T-helper 22 cell (primary cell): ENCODE data around the gene KCNJ16.

ENCODE experiments used
- DNase-seq: peaks from one replicate; pipeline ENCODE4 v3.0.0-alpha.2; 2020; ENCODE audit warnings: low read depth

KCNJ16 gene

DNA sequence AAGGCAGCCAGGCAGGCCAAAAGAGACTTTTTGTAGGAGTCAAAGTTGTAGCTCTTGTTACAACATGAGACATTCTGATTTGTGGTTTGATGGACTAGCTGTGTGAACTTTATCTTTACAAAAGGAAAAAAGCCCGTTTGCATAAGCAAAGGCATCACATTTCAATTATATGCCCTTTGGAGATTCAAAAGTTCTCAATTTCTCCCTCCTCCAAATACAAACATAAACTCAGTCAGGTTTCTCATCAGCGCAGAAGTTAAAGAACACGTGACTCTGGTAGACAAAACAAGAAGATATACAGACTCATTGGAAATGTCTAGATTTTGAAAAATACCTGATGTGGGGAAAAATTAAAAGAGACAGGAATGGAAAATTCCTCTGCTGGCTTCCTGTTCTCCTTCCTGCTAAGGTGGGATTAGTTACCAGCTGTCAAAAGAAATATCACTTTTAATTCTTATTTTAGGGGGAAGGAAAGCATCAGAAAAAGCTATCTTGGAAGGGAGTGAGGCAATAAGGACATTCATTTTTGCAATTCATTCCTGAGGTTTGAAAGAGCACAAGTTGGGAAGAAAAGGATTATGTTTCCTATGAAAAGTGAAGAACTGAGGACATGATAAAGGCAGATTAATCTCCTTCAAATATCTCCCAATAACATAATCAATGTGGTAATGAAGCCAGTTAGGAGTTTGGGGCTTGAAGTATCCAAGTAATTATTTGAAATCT, 4.6 kb upstream of the KCNJ16 start:
- no peak for DNase-seq

DNA sequence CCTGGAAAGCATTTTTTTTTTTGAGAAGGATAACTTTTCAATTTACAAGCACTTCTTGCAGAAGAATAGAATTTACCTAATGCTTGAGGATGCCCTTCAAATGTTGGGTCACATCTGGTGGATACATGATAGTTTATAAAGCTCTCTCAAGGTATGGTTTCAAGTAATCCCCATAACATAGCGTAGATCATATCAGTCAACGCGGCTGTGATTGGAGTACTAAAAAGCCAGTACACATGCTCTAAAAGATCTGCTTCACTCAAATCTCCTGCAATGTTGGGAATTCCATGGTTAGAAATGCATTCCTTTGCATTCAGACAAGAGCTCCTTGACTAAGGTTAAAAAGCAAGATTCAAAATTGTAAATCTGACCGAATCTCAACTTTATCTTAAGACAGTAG, 3.9 kb upstream of the KCNJ16 start:
- no peak for DNase-seq

DNA sequence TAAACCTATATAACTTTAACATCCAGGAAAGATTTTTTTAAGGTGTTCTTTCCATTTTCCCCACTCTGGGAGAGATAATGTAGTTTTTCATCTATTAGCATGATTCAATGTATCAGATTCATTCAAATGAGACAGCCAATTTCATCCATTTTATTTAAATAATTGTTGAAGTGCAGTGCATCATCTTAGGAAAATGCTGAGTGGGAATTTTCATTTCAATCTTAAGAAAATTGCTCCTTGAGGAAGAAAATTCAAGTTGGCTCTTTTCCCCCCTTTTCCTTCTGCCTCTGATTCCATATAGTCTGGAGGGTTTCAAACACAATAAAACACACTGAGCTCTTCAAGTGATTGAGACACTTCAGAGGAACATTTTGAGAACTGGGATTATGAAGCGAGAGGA, 3.4 kb upstream of the KCNJ16 start:
- no peak for DNase-seq

DNA sequence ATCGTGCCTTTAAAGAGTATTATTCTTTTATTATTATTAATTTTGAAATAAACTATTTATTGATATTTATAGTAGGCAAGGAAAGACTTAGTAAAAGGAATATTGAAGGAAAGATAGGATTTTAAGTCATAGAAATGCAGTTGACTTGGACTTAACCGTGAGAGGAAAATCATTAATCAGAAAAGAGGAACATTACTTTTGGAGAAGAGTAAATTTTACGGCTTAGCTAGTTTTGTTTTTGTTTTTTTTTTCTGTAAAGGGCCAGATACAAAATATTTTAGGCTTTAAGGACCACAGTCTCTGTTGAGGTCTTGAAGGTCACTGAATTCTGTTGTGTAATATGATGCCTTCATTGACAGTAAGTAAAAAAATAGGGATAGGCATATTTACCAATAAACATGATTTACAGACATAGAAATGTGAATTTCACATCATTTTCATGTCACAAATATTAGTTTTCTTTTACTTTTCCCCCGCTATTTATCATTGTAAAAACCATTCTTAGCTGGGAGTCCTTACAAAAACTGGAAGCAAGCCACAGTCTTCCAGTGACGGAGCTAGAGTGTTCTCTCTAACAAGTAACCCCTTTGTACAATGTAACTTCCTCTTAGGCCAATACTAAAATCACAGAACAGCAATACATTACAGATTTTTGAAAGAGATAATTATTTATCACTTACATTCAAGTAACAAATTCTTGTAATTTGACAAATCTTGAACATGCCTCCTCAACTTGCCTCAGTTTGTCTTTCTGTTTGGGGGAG, 2.3 kb upstream of the KCNJ16 start:
- DNase-seq: no peak

DNA sequence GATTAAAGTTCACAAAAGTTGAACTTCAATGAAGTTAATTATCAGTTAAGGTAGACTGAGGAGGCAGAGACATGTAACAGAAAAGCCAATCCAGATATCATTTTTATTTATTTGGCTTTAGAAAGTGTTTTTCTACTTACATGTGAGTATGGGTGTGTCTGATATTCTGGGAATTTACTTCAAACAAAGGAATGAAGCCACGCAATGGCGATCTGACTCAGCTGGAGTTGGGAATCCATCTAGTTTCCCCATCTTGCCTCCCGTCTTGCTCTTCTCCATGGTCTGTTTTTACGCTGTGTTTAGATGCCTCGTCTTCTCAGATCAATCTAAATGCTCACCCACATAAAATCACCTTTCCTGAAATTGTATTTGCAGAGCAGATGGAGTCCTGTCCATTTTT, 1.7 kb upstream of the KCNJ16 start:
- DNase-seq: no peak

DNA sequence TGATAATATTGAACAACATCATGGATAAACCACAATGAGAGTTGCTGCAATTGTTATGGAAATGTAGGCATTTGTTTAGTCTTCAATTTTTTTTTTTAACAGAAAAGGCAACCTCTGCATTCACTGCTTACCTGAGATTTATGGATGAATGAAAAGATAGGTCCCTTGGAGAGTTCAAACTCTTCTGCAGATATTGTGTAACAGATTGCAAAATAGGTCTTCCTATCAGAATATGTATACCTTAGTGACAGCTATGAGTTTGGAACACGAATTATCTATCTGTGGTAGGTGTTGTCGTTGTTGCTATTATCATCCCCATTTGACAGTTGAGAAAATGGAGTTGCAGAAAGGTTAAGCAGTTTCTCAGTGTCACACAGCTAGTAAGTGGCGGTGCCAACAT, 1.2 kb upstream of the KCNJ16 start:
- no peak for DNase-seq

DNA sequence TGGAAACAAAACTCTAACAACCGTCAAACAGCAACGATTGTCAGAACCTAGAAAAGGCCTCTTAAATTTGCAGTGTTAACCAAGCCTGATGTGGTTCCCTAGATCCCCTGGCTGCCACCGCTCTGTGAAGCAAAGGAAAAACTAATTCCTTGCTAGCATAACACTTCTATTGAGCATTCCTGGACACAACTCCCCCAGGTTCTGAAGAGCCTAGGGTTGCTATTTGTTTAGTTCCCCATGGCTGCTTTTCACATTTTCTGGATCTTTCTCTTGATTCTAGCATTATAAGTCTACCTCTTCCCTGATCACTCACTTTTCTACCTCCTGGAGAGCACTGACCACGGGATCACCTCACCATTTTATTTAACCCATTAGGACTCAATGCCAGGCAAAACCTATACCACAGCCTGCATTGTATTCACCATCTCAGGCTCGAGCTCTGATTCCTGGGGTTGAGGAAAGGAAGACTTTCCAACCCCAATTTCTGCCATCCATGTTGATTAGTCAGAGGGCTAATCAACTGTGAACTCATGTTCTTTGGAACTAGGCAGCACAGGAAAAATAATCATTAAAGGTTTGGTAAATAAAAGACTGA, 692 bp upstream of the KCNJ16 start:
- DNase-seq: no peak

DNA sequence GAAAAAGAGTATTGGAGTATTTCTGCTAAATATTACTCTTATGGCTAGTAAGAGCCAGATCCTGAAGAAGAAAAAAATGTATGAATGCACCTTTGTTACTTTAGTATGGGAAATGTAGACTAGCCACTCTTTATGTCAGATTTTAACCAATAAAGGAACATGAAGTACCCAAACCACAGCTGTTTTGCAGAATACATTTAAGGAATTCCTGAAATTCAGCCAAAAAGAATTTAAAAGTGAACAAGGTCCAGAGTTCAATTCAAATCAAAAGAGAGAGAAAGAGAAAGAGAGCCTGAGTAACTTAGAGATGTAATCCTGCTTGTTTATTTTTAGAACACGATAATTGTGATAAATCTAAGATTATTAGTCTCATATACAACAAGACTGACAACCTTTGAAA, 1.2 kb downstream of the KCNJ16 start:
- no peak for DNase-seq

- no peak for DNase-seq
These were observed 1.8 kb downstream of the KCNJ16 start for GRCh38 chr17:70076831-70077230.

DNA sequence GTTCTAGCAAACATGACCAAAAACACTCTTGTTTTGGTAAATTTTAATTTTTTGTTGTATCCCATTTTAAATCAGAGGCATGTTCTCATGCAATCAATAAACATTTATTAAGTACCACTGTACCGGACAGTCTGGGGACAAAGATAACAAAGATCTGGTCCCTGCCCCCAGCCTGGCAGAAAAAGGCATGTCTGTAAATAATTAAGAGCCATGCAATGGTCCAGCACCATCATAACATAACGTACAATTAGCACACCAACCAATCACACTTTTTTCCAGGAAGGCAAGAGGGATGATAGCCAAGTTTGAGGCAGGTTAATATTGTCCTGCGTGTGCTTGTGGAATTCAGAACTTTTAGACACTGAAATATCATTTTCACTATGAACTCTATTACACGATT, 3.5 kb downstream of the KCNJ16 start:
- DNase-seq: no peak

- no peak for DNase-seq
These were observed 4.0 kb downstream of the KCNJ16 start for GRCh38 chr17:70078994-70079531.

- DNase-seq: no peak
These were observed 5.7 kb downstream of the KCNJ16 start for GRCh38 chr17:70080541-70081347.

GRCh38 chr17:70081885-70082284, 6.9 kb downstream of the KCNJ16 start:
- DNase-seq: no peak

GRCh38 chr17:70084476-70084875, 9.5 kb downstream of the KCNJ16 start:
- no peak for DNase-seq

GRCh38 chr17:70086516-70086915, 11.5 kb downstream of the KCNJ16 start:
- DNase-seq: no peak

- DNase-seq: no peak
These were observed 14.6 kb downstream of the KCNJ16 start for GRCh38 chr17:70089513-70090148.

GRCh38 chr17:70091005-70091568, 16.1 kb downstream of the KCNJ16 start:
- no peak for DNase-seq

- no peak for DNase-seq
These were observed 16.7 kb downstream of the KCNJ16 start for GRCh38 chr17:70091696-70092095.

GRCh38 chr17:70093163-70093562, 18.1 kb downstream of the KCNJ16 start:
- no peak for DNase-seq

DNA sequence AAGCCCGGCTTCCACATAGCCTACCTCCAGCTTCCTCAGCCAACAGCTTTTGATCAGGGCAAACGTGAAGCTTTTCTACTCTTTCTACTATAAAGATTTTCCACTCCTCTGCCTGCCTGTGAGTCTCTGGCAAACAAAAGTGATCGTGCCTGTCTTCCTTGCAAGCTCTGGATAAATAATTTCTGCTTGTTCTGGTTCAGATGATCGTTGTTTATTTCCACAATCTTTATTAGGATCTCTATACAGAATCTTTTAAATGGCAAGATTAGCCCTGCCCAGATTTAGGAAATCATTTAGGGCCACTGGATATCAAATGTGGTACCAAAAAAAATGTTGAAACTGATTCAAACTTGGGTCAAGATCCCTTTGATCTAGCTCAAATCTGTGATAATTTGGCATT, 20.4 kb downstream of the KCNJ16 start:
- DNase-seq: no peak

DNA sequence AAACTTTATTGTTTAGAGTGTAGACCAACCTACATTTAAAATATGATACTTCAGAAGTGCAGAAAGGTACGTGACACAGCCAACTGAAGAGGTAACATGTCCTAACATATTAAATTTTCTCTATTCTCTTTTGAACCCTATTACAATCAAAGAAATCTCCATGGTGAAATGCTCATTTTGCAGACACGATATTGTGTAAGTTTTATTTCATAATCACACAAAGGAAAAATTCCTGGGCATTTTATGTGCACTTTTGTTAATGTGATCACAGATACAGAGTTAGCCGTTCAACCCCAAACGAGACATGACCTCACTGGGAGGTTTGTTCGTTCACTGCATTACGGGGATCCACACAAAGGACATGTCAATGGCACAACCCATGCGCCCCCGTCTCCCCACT, 21.8 kb downstream of the KCNJ16 start:
- no peak for DNase-seq
